ENCODE measurements around the gene MOCOS.

GRCh38 chr18:36191286-36191685 lies 4.0 kb downstream of the MOCOS start:
- TF ChIP-seq MAFK (conservative IDR thresholded peaks at IDR 0.05 in 1 of 2, IDR thresholded peaks at IDR 0.05 in 1 of 2; ENCODE audit: low read length in 2 of 2) (no peak), POLR2A (IDR thresholded peaks at IDR 0.05; ENCODE audit: insufficient read depth in 1 of 2, low read depth in 2 of 2, low read length in 2 of 2) (no peak), ARHGAP35 (CRISPR knock-in tag; IDR thresholded peaks at IDR 0.05; ENCODE audit: borderline replicate concordance) (no peak), ZNF782 (CRISPR knock-in tag; IDR thresholded peaks at IDR 0.05; ENCODE audit: borderline replicate concordance) (no peak), CTCF (CRISPR knock-in tag; IDR thresholded peaks at IDR 0.05) (no peak), REL (CRISPR knock-in tag; conservative IDR thresholded peaks at IDR 0.05) (no peak), ZSCAN29 (CRISPR knock-in tag; conservative IDR thresholded peaks at IDR 0.05) (no peak), USF2 (IDR thresholded peaks at IDR 0.05; ENCODE audit: low read depth, low read length) (no peak), USF2 (CRISPR knock-in tag; IDR thresholded peaks at IDR 0.05; ENCODE audit: borderline replicate concordance) (no peak)
